Dendritic cell treated with granulocyte-macrophage colony-stimulating factor and Interleukin-4, amounts not matched to agents 40 ng/mL and 50 ng/mL, for 4 days (primary cell): ENCODE measurements around the gene PPARGC1A.

ENCODE experiments used
- H3K27ac Mint-ChIP-seq: one replicate; pipeline ENCODE4 v1.8.0; 2022; ENCODE audit warnings: mild to moderate bottlenecking, mixed read lengths
- H3K27me3 Mint-ChIP-seq: one replicate; pipeline ENCODE4 v1.8.0; 2022; ENCODE audit warnings: mild to moderate bottlenecking, mixed read lengths
- H3K36me3 Mint-ChIP-seq: one replicate; pipeline ENCODE4 v1.8.0; 2022; ENCODE audit warnings: low read depth, mixed read lengths
- H3K4me1 Mint-ChIP-seq: one replicate; pipeline ENCODE4 v1.8.0; 2022; ENCODE audit warnings: low read depth, mixed read lengths
- H3K4me3 Mint-ChIP-seq: one replicate; pipeline ENCODE4 v1.8.0; 2022; ENCODE audit warnings: mild to moderate bottlenecking, moderate library complexity, mixed read lengths
- H3K9me3 Mint-ChIP-seq: one replicate; pipeline ENCODE4 v1.8.0; 2022; ENCODE audit warnings: mixed read lengths
- intact Hi-C: fragments of 100-400 bp; cut with micrococcal nuclease; formaldehyde crosslinking; loops from one replicate; pipeline ENCODE4 v1.15.0; 2022

PPARGC1A gene

DNA sequence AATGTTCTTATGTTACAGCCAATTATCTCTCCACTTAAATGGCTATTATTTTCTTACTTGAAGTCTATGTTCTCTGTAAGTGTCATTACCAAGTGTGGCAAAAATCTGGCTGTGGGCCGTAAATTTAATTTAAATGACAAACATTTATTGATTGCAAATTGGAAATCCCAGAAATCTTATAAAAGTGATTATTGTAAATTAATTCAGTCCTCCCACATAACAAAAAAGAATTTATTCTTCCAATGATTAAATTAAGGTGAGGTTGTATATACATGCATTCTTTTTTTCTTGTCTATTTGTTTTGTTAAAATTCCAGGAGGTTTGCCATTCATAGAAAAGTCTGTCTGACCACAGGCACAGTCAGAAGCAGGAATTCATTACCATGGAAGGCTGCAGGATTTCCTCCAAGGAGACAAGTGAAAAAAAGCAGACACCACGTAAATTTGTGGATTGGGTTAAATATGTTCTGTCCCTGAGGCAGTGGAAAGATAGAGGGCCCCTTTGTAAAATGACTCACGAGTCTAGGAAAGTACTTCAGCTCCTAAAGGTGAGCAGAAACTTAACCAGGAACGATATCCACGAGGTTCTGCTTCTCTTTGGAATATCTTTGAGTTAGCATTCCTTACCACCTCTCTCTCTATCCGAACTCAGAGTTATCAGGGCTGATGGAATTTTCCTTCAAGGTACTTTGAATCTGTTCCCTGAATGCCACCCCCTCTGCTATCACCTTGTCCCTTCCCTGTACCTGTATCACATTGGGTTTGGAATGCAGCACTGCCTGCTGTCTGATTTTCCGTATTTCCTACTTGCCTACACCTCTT is 10.7 kb downstream of the PPARGC1A start:
- no peak overlapping the region for H3K27ac Mint-ChIP-seq
- no peaks in the 10 kb centered on the region for H3K9me3 Mint-ChIP-seq
- H3K36me3 Mint-ChIP-seq = no peaks in the 10 kb centered on the region
- no peak overlapping the region for H3K4me3 Mint-ChIP-seq
- intact Hi-C loops = no loop called here
- peaks cover 8% of the 10 kb centered on the region for H3K4me1 Mint-ChIP-seq
- H3K27me3 Mint-ChIP-seq = no peaks in the 10 kb centered on the region

DNA sequence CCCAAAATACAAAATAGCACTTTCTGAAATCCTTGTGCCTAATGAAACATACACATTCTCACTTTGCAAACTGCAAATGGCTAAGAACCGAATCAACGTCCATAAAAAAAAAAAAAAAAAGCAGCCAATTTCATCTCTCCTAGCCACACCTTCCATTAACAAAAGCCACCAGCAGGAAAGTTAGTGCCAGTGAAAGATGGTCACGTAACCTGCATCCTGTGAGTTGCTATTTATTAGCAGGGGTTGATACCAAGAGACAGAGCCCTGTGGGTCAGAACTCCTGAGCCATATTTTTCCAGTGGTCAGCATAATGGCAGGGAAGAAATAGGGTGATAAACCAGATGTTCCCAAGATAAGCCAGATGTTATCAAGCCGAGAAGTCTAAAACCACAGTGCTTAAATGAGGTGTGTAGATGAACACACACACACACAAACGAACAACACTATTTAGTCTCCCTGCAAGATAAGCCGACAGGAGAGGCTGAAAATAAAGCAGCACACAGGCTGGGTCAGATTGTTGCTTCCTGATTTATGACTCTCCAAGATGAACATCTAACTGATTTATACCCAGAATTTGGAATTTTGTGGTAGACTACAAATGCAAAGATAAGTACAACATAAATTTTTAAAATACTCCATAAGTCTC is 11.5 kb downstream of the PPARGC1A start:
- Mint-ChIP-seq H3K9me3 (no peaks in the 10 kb centered on the region), H3K4me1 (peaks cover 8% of the 10 kb centered on the region), H3K27ac (no peak overlapping the region), H3K27me3 (no peaks in the 10 kb centered on the region), H3K36me3 (no peaks in the 10 kb centered on the region), H3K4me3 (no peak overlapping the region)
- intact Hi-C loops = no loop called here

- H3K4me3 Mint-ChIP-seq = no peak overlapping the region
- no peaks in the 10 kb centered on the region for H3K36me3 Mint-ChIP-seq
- H3K4me1 Mint-ChIP-seq = peaks cover 8% of the 10 kb centered on the region
- intact Hi-C loops = no loop called here
- H3K9me3 Mint-ChIP-seq = no peaks in the 10 kb centered on the region
- no peak overlapping the region for H3K27ac Mint-ChIP-seq
- no peaks in the 10 kb centered on the region for H3K27me3 Mint-ChIP-seq
These were observed 12.1 kb downstream of the PPARGC1A start for GRCh38 chr4:23877758-23878229.

DNA sequence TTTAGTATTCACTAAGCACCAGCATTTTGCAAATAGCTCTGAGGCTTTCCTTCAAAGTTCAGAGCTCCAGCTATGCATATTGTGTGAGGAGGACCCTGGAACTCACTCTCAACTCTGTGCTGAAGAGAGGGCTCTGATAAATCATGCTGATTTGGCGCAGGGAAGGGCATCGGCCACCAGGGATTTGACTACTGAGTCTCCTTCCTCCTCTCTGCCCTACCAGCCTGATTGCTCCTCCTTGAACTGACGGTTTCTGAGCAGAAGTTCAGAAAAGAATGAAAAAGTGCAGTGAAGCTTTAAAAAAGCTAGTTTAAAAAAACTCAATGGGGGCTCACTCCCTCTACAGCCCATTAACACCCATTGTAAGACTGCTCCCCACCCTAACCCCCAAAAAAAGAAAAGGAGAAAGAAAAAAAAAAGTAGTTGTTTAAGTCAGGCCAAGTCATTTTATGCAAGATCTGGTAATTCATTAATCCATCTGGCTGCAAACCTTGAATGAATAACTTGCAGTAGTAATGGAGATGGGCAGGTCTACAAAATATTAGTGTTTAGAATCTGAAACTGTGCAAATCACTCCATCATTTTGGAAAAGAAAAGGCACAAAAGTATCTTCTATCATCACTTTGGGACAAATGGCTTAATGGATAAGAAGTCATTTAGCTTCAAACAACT is 13.3 kb downstream of the PPARGC1A start:
- no peaks in the 10 kb centered on the region for H3K36me3 Mint-ChIP-seq
- H3K27ac Mint-ChIP-seq = no peak overlapping the region
- H3K27me3 Mint-ChIP-seq = no peaks in the 10 kb centered on the region
- peaks cover 8% of the 10 kb centered on the region for H3K4me1 Mint-ChIP-seq
- H3K9me3 Mint-ChIP-seq = no peaks in the 10 kb centered on the region
- intact Hi-C loops = no loop called here
- no peak overlapping the region for H3K4me3 Mint-ChIP-seq

DNA sequence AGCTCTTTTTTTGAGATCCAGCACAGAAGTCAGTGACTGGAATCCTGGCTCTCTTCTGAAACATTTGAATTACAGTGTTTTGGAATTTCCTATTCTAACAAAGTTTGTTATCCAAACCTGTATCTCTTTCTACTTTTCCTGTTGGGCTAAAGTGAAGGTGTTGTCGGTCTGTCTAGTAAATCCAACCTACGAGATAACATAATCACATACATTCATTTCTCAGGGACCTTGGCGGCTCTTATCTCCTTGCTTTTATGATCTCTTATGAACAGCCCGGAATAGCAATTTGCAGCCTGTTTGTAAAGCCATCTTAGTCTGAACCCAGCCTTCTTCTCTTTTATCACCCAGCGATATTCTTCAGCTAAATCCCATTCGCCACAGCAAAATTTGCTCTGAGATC is 14.5 kb downstream of the PPARGC1A start:
- Mint-ChIP-seq H3K4me1 (peaks cover under 1% of the 10 kb centered on the region), H3K27me3 (no peaks in the 10 kb centered on the region), H3K27ac (no peak overlapping the region), H3K4me3 (no peak overlapping the region), H3K36me3 (no peaks in the 10 kb centered on the region), H3K9me3 (no peaks in the 10 kb centered on the region)
- intact Hi-C loops = no loop called here

GRCh38 chr4:23874536-23874901 is 15.3 kb downstream of the PPARGC1A start:
- Mint-ChIP-seq H3K9me3 (no peaks in the 10 kb centered on the region), H3K27ac (no peak overlapping the region), H3K27me3 (no peaks in the 10 kb centered on the region), H3K4me1 (no peaks in the 10 kb centered on the region), H3K36me3 (no peaks in the 10 kb centered on the region), H3K4me3 (no peak overlapping the region)
- intact Hi-C loops = no loop called here

DNA sequence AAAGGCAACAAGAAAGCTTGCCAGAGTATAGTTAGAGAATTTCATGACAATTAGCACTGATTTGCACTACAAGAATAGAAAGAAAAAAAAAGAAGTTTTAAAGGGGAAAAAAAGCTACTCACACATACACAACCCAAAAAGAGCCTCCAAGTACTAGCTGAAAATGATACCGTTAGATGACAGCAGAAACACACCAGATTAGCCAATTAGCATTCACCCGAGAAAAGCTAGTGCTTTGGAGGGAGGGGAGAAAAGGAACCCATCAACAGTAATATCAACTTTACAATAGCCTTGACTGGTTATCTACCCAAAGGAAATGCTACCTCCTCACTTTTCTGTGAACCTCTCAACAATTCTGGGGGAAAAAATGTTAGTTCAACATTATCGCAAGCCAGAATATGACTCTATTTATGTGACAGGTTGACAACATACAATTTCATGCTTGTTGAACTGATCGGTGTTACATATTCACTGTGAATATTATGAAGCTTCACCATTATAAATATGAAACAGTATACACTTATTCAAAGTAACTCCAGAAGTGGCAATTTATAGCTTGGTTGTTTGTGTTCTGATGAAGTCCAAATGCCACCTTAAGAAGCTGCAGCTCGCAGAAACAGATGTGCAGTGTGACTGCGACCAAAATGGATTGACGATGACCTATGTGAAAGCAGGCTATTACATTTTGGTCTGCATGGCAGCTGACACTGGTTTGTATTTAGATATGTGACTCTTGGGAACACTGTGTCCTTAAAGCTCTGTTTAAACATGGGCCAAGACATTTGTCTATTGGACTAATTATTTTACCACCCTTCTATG is 15.9 kb downstream of the PPARGC1A start:
- no peaks in the 10 kb centered on the region for H3K27me3 Mint-ChIP-seq
- no peaks in the 10 kb centered on the region for H3K4me1 Mint-ChIP-seq
- intact Hi-C loops = no loop called here
- no peaks in the 10 kb centered on the region for H3K36me3 Mint-ChIP-seq
- H3K27ac Mint-ChIP-seq = no peak overlapping the region
- no peak overlapping the region for H3K4me3 Mint-ChIP-seq
- H3K9me3 Mint-ChIP-seq = no peaks in the 10 kb centered on the region

- no peak overlapping the region for H3K4me3 Mint-ChIP-seq
- H3K27ac Mint-ChIP-seq = no peak overlapping the region
- no peaks in the 10 kb centered on the region for H3K9me3 Mint-ChIP-seq
- intact Hi-C loops = no loop called here
- H3K4me1 Mint-ChIP-seq = no peaks in the 10 kb centered on the region
- no peaks in the 10 kb centered on the region for H3K27me3 Mint-ChIP-seq
- H3K36me3 Mint-ChIP-seq = no peaks in the 10 kb centered on the region
These were observed 18.4 kb downstream of the PPARGC1A start for GRCh38 chr4:23871426-23871825.

DNA sequence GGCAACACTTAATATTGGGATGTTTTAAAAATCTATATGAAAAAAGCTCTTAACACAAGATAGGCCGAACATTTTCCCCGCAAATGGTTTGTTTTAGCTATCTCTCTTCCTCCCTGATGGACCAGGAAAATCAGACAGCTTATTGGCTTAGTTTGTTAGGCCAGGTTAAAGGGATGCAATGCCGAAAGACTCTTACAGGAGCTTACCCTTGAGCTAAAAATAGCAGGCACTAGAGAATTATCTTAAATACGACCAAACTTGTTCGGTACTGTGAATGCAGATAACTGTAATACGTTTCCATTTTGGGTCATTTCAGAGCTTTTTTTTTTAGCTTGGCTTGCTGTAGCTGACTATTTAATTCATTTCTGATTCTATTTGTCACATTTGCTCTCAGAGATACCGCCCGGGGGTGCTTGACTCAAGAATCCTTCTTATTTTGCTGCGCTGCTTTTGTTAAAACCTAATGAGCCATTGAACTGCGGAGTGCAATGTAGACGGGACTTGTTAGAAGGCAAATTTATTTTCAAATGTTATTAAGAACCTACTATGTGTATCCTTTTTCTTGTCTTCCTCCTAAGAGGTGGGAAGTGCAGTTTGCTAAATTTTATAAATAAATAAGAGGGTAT is 23.3 kb downstream of the PPARGC1A start:
- no peaks in the 10 kb centered on the region for H3K27me3 Mint-ChIP-seq
- intact Hi-C loops = no loop called here

GRCh38 chr4:23861897-23862296 is 27.9 kb downstream of the PPARGC1A start:
- intact Hi-C loops = no loop called here
- Mint-ChIP-seq H3K4me3 (no peak overlapping the region), H3K27ac (no peak overlapping the region), H3K9me3 (no peaks in the 10 kb centered on the region), H3K36me3 (no peaks in the 10 kb centered on the region), H3K4me1 (no peaks in the 10 kb centered on the region), H3K27me3 (no peaks in the 10 kb centered on the region)

More for the DNA sequence above, 23.3 kb downstream of the PPARGC1A start:
- no peak overlapping the region for H3K4me3 Mint-ChIP-seq
- H3K4me1 Mint-ChIP-seq = no peaks in the 10 kb centered on the region
- no peaks in the 10 kb centered on the region for H3K36me3 Mint-ChIP-seq
- no peak overlapping the region for H3K27ac Mint-ChIP-seq
- no peaks in the 10 kb centered on the region for H3K9me3 Mint-ChIP-seq

GRCh38 chr4:23860919-23861318 is 28.9 kb downstream of the PPARGC1A start:
- Mint-ChIP-seq H3K27me3 (no peaks in the 10 kb centered on the region), H3K9me3 (no peaks in the 10 kb centered on the region), H3K36me3 (no peaks in the 10 kb centered on the region), H3K4me1 (no peaks in the 10 kb centered on the region), H3K4me3 (no peak overlapping the region), H3K27ac (no peak overlapping the region)
- intact Hi-C loops = no loop called here

GRCh38 chr4:23857367-23857959 is 32.4 kb downstream of the PPARGC1A start:
- H3K27me3 Mint-ChIP-seq = no peaks in the 10 kb centered on the region
- H3K9me3 Mint-ChIP-seq = no peaks in the 10 kb centered on the region
- intact Hi-C loops = no loop called here
- no peak overlapping the region for H3K4me3 Mint-ChIP-seq
- H3K27ac Mint-ChIP-seq = no peak overlapping the region
- H3K36me3 Mint-ChIP-seq = no peaks in the 10 kb centered on the region
- no peaks in the 10 kb centered on the region for H3K4me1 Mint-ChIP-seq

GRCh38 chr4:23856630-23857029 is 33.2 kb downstream of the PPARGC1A start:
- no peak overlapping the region for H3K4me3 Mint-ChIP-seq
- peaks cover 2% of the 10 kb centered on the region for H3K27me3 Mint-ChIP-seq
- no peaks in the 10 kb centered on the region for H3K9me3 Mint-ChIP-seq
- intact Hi-C loops = no loop called here
- H3K27ac Mint-ChIP-seq = no peak overlapping the region
- H3K36me3 Mint-ChIP-seq = no peaks in the 10 kb centered on the region
- no peaks in the 10 kb centered on the region for H3K4me1 Mint-ChIP-seq
